Cortex of kidney (tissue), 1 donor: ENCODE data around the gene SOSTDC1.
"Not testable (repeated sequence)": the region's sequence is repeated elsewhere in the genome, so short reads cannot be mapped to it uniquely, and the experiment has no call there.

ENCODE experiments used
- DNase-seq: peaks from one replicate; lab custom pipeline; 2025; lab: John Stamatoyannopoulos, UW

The SOSTDC1 gene

GRCh38 chr7:16462431-16462889, 3.1 kb downstream of the SOSTDC1 start:
- no peak for DNase-seq

- no peak for DNase-seq
These were observed 4.6 kb downstream of the SOSTDC1 start for GRCh38 chr7:16460789-16461493.

GRCh38 chr7:16456303-16456702, 9.2 kb downstream of the SOSTDC1 start:
- DNase-seq: not testable (repeated sequence)

GRCh38 chr7:16455591-16455990, 9.9 kb downstream of the SOSTDC1 start:
- no peak for DNase-seq

GRCh38 chr7:16450366-16450765, 15.2 kb downstream of the SOSTDC1 start:
- no peak for DNase-seq

- no peak for DNase-seq
These were observed 17.7 kb downstream of the SOSTDC1 start for GRCh38 chr7:16447876-16448275.

- DNase-seq: no peak
These were observed 19.0 kb downstream of the SOSTDC1 start for GRCh38 chr7:16446508-16446907.

GRCh38 chr7:16443871-16444270, 21.7 kb downstream of the SOSTDC1 start:
- DNase-seq: not testable (repeated sequence)

GRCh38 chr7:16438988-16439387, 26.6 kb downstream of the SOSTDC1 start:
- DNase-seq: no peak

- no peak for DNase-seq
These were observed 29.2 kb downstream of the SOSTDC1 start for GRCh38 chr7:16436306-16436705.

GRCh38 chr7:16433568-16434122, 31.9 kb downstream of the SOSTDC1 start:
- no peak for DNase-seq

- DNase-seq: no peak
These were observed 33.2 kb downstream of the SOSTDC1 start for GRCh38 chr7:16432425-16432731.

- DNase-seq: no peak
These were observed 33.7 kb downstream of the SOSTDC1 start for GRCh38 chr7:16431646-16432424.

- no peak for DNase-seq
These were observed 35.4 kb downstream of the SOSTDC1 start for GRCh38 chr7:16430133-16430532.

- DNase-seq: no peak
These were observed 36.9 kb downstream of the SOSTDC1 start for GRCh38 chr7:16428672-16429071.

- no peak for DNase-seq
These were observed 37.4 kb downstream of the SOSTDC1 start for GRCh38 chr7:16428182-16428581.

GRCh38 chr7:16423761-16424160, 41.8 kb downstream of the SOSTDC1 start:
- DNase-seq: no peak

- no peak for DNase-seq
These were observed 42.6 kb downstream of the SOSTDC1 start for GRCh38 chr7:16422917-16423316.

- no peak for DNase-seq
These were observed 43.5 kb downstream of the SOSTDC1 start for GRCh38 chr7:16422103-16422435.

GRCh38 chr7:16421333-16422102, 44.0 kb downstream of the SOSTDC1 start, which contains the start of gene CRPPA:
Gene CRPPA (minus strand): TSS chr7:16421538. CDS start chr7:16421322, 216 bp downstream.
- DNase-seq: no peak

- DNase-seq: no peak
These were observed 44.7 kb downstream of the SOSTDC1 start for GRCh38 chr7:16420649-16421332.

- DNase-seq: no peak
These were observed 45.2 kb downstream of the SOSTDC1 start for GRCh38 chr7:16420329-16420648.
